GM12891 (cell line): ENCODE measurements around the gene ARAP2.

Experiments used
- POLR2A ChIP-seq: IDR thresholded peaks from 2 replicates; pipeline ENCODE4 v1.6.1; 2011; ENCODE audit warnings: low read depth, low read length, control low read depth
- POLR2AphosphoS5 ChIP-seq: IDR thresholded peaks from 2 replicates; pipeline ENCODE4 v1.6.1; 2011; ENCODE audit warnings: low read depth, low read length, control low read depth

GRCh38 chr4:36168127-36168878 is 76.0 kb downstream of the ARAP2 start:
- TF ChIP-seq POLR2AphosphoS5 (no peak), POLR2A (no peak)
